NB4 (cell line): ENCODE measurements around the gene BCL2L12.

ENCODE experiments used
- MYC ChIP-seq: IDR thresholded peaks from 2 replicates; pipeline ENCODE4 v1.6.1; 2011; ENCODE audit warnings: low read depth, low read length
- POLR2A ChIP-seq: IDR thresholded peaks from 2 replicates; pipeline ENCODE4 v1.6.1; 2011; ENCODE audit warnings: mild to moderate bottlenecking; ENCODE audit not compliant: insufficient read length; ENCODE audit errors: extremely low read depth
- TF ChIP-seq, protein P1 (sequence below): IDR thresholded peaks from one replicate; pipeline ENCODE4 v1.5.1; 2012; ENCODE audit warnings: low read depth, low read length
- TF ChIP-seq, protein P2 (sequence below): IDR thresholded peaks from 2 replicates; pipeline ENCODE4 v1.6.1; 2011; ENCODE audit warnings: low read depth, low read length

DNA sequence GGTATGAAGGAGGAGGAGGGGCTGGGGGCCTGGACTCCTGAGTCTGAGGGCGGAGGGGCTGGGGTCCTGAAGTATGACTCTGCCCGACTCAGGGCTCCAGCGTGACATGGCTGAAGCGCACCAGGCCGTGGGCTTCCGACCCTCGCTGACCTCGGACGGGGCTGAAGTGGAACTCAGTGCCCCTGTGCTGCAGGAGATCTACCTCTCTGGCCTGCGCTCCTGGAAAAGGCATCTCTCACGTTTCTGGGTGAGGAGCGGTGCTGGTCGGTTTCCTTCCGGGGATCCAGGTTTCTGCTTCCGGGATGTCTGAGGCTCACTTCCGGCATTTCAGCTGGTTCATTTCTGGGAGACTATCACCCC lies 26.4 kb downstream of the BCL2L12 start:
- TF ChIP-seq, protein P1, sequence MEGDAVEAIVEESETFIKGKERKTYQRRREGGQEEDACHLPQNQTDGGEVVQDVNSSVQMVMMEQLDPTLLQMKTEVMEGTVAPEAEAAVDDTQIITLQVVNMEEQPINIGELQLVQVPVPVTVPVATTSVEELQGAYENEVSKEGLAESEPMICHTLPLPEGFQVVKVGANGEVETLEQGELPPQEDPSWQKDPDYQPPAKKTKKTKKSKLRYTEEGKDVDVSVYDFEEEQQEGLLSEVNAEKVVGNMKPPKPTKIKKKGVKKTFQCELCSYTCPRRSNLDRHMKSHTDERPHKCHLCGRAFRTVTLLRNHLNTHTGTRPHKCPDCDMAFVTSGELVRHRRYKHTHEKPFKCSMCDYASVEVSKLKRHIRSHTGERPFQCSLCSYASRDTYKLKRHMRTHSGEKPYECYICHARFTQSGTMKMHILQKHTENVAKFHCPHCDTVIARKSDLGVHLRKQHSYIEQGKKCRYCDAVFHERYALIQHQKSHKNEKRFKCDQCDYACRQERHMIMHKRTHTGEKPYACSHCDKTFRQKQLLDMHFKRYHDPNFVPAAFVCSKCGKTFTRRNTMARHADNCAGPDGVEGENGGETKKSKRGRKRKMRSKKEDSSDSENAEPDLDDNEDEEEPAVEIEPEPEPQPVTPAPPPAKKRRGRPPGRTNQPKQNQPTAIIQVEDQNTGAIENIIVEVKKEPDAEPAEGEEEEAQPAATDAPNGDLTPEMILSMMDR = no peak
- TF ChIP-seq POLR2A (no peak), MYC (no peak)
- TF ChIP-seq, protein P2, sequence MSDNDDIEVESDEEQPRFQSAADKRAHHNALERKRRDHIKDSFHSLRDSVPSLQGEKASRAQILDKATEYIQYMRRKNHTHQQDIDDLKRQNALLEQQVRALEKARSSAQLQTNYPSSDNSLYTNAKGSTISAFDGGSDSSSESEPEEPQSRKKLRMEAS = no peak
